Neural progenitor cell (in vitro differentiated cells): ENCODE data around the gene DYNLT1. TPM values are rescaled to one million over a fixed set of nuclear protein-coding genes. Genes with fewer than 3 reads are reported as not detected.
A peak's percentile ranks its signal among the peaks of the same experiment; 100 is the strongest.

Experiments
- DNase-seq: peaks from one replicate; pipeline ENCODE4 v3.0.0-alpha.2; 2016; ENCODE audit warnings: low spot score
- H2AFZ ChIP-seq: fragments of 200-600 bp; sonication (generic); replicated peaks from 2 replicates; pipeline ENCODE4 v1.6.1; 2016; ENCODE audit warnings: antibody characterized with exemption
- H3F3A ChIP-seq: fragments of 200-600 bp; sonication (generic); 2 replicates; pipeline ENCODE4 v1.6.1; 2016; ENCODE audit warnings: antibody characterized with exemption, low read depth
- H3K27ac ChIP-seq: fragments of 200-600 bp; sonication (generic); 2 replicates; pipeline ENCODE4 v1.5.1; 2016; ENCODE audit warnings: mild to moderate bottlenecking
- H3K27me3 ChIP-seq: fragments of 200-600 bp; sonication (generic); 2 replicates; pipeline ENCODE4 v1.6.1; 2016; ENCODE audit warnings: mild to moderate bottlenecking, moderate library complexity
- H3K36me3 ChIP-seq: fragments of 200-600 bp; sonication (generic); 2 replicates; pipeline ENCODE4 v1.5.1; 2016
- H3K4me1 ChIP-seq: fragments of 200-600 bp; sonication (generic); 2 replicates; pipeline ENCODE4 v1.6.1; 2016; ENCODE audit warnings: mixed run types
- H3K4me2 ChIP-seq: fragments of 200-600 bp; sonication (generic); 2 replicates; pipeline ENCODE4 v1.6.1; 2016
- H3K4me3 ChIP-seq: fragments of 200-600 bp; sonication (generic); 2 replicates; pipeline ENCODE4 v1.5.1; 2016
- H3K79me2 ChIP-seq: fragments of 200-600 bp; sonication (generic); 2 replicates; pipeline ENCODE4 v1.6.1; 2016; ENCODE audit warnings: low read depth
- H3K9ac ChIP-seq: fragments of 200-600 bp; sonication (generic); 2 replicates; pipeline ENCODE4 v1.6.1; 2016
- H3K9me3 ChIP-seq: fragments of 200-600 bp; sonication (generic); 2 replicates; pipeline ENCODE4 v1.5.1; 2016; ENCODE audit warnings: low read depth
- H4K20me1 ChIP-seq: fragments of 200-600 bp; sonication (generic); 2 replicates; pipeline ENCODE4 v1.6.1; 2016; ENCODE audit warnings: low read depth
- H3K27ac Mint-ChIP-seq: 3 replicates; pipeline ENCODE4 v1.8.0; 2021; ENCODE audit warnings: mixed read lengths
- H3K27me3 Mint-ChIP-seq: 2 replicates; pipeline ENCODE4 v1.8.0; 2022; ENCODE audit warnings: low read depth, mild to moderate bottlenecking, inconsistent platforms, moderate library complexity, mixed read lengths; ENCODE audit not compliant: insufficient read depth
- H3K36me3 Mint-ChIP-seq: 3 replicates; pipeline ENCODE4 v1.8.0; 2021; ENCODE audit warnings: mixed read lengths
- H3K4me1 Mint-ChIP-seq: 3 replicates; pipeline ENCODE4 v1.8.0; 2021; ENCODE audit warnings: mixed read lengths
- H3K4me3 Mint-ChIP-seq: 3 replicates; pipeline ENCODE4 v1.8.0; 2021; ENCODE audit warnings: mild to moderate bottlenecking, moderate library complexity, mixed read lengths
- H3K9me3 Mint-ChIP-seq: 3 replicates; pipeline ENCODE4 v1.8.0; 2020; ENCODE audit warnings: mixed read lengths
- EZH2 ChIP-seq: fragments of 200-600 bp; sonication (generic); IDR thresholded peaks from 2 replicates; pipeline ENCODE4 v1.6.1; 2017; ENCODE audit warnings: antibody characterized with exemption, mild to moderate bottlenecking, moderate library complexity
- EZH2phosphoT487 ChIP-seq: fragments of 200-600 bp; sonication (generic); IDR thresholded peaks from 2 replicates; pipeline ENCODE4 v1.6.1; 2017; ENCODE audit warnings: antibody characterized with exemption
- total RNA-seq: library from RNA; depleted of rRNA; stranded (reverse); fragments of >200 nt; gene quantifications from 2 replicates; pipeline ENCODE4 v1.2.3, GENCODE V29; 2015; ENCODE audit warnings: low replicate concordance
- TF ChIP-seq, protein P1 (sequence below): fragments of 200-600 bp; sonication (generic); IDR thresholded peaks from 2 replicates; pipeline ENCODE4 v1.5.1; 2017; ENCODE audit warnings: antibody characterized with exemption, mild to moderate bottlenecking

The DYNLT1 gene
- total RNA-seq, 1 donor from 2014 or later = 82.8 TPM

DNA sequence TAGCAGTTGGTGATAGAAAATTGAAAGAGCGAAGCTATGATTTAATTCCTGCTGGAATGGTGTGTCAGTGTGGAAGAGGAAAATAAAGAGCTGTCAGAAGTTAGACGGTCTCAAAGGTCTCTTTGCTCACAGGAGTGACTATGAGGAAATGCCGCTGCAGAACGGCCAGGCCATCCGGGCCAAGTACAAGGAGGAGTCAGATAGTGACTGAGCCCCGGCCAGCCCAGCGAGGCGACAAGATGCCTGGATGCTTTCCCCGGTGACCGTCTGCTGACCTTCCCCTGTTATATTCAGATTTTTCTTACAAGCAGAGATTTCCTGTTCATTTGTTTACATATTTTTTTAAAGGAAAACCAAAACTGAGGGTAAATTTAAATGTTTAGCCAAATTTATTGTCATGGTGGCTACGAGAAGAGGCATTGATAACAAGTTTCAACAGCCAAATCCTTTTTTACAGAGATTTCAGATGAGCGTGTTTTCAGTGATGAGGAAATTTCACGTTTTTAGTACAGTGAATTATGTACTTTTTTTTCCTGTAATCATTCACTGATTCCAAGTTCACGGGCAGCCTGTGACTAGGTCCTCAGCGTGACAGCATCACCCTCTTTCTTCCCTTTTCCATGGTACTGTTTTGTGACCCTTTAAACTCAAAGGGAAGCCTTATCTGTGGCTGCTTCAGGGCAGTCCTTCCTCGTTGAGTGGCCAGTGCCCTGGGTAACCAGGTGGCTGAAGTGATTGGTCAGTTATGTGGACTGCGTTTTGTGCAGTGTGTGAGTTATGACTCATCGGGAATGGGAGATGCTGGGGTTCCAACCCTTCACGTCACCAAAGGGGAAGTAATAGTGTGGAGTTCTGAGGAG, 12.6 kb downstream of the DYNLT1 start:
- Histone ChIP-seq H3K4me1 (no peaks in the 10 kb centered on the region), H3K4me2 (no peak overlapping the region), H3K27me3 (no peaks in the 10 kb centered on the region), H3F3A (no peaks in the 10 kb centered on the region), H2AFZ (no peak overlapping the region), H4K20me1 (peaks cover 13% of the 10 kb centered on the region), H3K9me3 (no peaks in the 10 kb centered on the region), H3K79me2 (no peaks in the 10 kb centered on the region), H3K36me3 (no peaks in the 10 kb centered on the region), H3K27ac (no peak overlapping the region), H3K4me3 (no peak overlapping the region), H3K9ac (no peak overlapping the region)
- no peak for DNase-seq
- Mint-ChIP-seq H3K4me3 (no peak overlapping the region), H3K27me3 (peaks cover 5% of the 10 kb centered on the region), H3K4me1 (peaks cover 22% of the 10 kb centered on the region), H3K36me3 (peaks cover 41% of the 10 kb centered on the region), H3K9me3 (no peaks in the 10 kb centered on the region), H3K27ac (no peak overlapping the region)
- TF ChIP-seq EZH2 (no peak), EZH2phosphoT487 (no peak)
- TF ChIP-seq, protein P1, sequence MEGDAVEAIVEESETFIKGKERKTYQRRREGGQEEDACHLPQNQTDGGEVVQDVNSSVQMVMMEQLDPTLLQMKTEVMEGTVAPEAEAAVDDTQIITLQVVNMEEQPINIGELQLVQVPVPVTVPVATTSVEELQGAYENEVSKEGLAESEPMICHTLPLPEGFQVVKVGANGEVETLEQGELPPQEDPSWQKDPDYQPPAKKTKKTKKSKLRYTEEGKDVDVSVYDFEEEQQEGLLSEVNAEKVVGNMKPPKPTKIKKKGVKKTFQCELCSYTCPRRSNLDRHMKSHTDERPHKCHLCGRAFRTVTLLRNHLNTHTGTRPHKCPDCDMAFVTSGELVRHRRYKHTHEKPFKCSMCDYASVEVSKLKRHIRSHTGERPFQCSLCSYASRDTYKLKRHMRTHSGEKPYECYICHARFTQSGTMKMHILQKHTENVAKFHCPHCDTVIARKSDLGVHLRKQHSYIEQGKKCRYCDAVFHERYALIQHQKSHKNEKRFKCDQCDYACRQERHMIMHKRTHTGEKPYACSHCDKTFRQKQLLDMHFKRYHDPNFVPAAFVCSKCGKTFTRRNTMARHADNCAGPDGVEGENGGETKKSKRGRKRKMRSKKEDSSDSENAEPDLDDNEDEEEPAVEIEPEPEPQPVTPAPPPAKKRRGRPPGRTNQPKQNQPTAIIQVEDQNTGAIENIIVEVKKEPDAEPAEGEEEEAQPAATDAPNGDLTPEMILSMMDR = no peak

DNA sequence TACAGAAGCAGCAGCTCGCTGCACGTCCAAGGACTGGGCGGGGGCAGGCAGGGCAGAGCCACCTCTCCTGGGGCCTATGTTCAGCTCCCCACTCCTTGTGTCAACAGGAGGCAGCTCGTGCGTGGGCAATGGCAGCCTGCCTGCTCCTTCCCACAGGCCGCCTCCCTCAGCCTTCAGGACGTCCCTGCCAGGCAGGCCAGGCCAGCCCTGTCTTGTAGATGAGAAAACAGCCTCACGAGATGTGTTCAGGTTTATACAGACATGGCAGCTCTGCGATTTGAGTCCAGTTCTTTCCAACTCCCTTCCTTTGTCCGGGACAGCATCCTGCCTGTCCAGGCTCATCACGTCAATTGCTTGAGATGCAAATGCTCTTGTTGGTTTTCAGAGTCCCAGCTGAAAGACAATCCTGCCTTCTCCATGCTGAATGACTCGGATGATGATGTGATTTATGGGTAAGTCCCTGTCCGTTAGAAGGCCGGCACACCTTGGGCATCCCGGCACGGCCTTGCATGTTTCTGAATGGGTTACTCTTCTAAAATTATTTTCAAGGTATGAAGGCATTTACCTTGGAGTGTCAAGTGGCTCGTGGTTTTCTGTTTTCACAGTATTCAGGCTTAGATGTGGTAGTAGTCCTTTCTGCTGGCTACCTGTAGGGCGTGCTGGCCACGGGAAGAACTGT, 13.5 kb downstream of the DYNLT1 start:
- Histone ChIP-seq H3K79me2 (no peaks in the 10 kb centered on the region), H3K36me3 (no peaks in the 10 kb centered on the region), H3K9ac (no peak overlapping the region), H3K4me2 (no peak overlapping the region), H3K27ac (no peak overlapping the region), H2AFZ (no peak overlapping the region), H3K27me3 (no peaks in the 10 kb centered on the region), H4K20me1 (peaks cover 13% of the 10 kb centered on the region), H3K4me1 (no peaks in the 10 kb centered on the region), H3F3A (no peaks in the 10 kb centered on the region), H3K9me3 (no peaks in the 10 kb centered on the region), H3K4me3 (no peak overlapping the region)
- no peak for DNase-seq
- Mint-ChIP-seq H3K27me3 (peaks cover 5% of the 10 kb centered on the region), H3K4me1 (peaks cover 16% of the 10 kb centered on the region), H3K4me3 (no peak overlapping the region), H3K36me3 (peaks cover 37% of the 10 kb centered on the region), H3K27ac (no peak overlapping the region), H3K9me3 (no peaks in the 10 kb centered on the region)
- TF ChIP-seq, protein P1 = no peak
- no peak for TF ChIP-seq EZH2
- no peak for TF ChIP-seq EZH2phosphoT487

DNA sequence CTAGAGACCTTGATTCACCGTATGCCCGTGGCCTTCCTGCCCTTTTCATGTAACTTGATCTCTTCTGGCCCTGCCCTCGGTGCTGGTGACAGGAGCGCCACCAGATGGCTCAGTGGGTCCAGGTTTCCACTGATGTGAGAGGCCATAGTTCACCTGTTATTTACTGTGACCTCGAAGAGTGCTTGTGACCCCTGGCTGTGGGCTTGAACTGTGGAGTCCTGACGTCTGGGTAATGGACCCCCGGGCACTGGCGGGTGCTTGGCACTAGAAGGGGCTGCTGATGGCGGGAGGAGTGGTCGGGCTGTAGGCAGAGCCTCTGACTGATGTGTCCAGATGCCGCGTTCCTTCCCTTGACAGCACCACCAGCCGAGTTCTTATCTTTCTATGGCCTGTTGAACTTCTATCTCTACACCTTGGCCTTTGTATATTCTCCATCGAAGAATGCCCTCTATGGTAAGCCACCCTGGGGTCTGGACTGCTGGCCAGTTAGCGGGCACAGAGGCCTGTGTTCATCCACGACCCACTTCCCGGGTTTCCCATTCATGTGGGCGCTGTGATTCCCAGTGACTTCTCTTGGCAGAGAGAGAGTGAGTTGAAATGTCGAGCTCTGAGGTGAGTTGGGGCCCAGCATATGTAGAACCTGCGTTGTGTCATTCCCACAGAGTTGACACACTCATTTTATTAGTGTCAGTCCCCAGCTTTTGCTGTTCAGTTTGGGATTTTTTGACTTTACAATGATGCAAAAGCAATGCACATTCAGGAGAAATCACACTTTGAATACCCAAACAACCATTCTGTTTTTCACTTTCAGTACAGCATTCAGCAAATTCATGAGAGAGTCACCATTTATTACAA, 14.9 kb downstream of the DYNLT1 start:
- Histone ChIP-seq H3K9ac (no peak overlapping the region), H2AFZ (no peak overlapping the region), H3K27me3 (no peaks in the 10 kb centered on the region), H3K4me1 (no peaks in the 10 kb centered on the region), H3F3A (no peaks in the 10 kb centered on the region), H3K4me2 (no peak overlapping the region), H3K4me3 (no peak overlapping the region), H3K79me2 (no peaks in the 10 kb centered on the region), H3K9me3 (no peaks in the 10 kb centered on the region), H4K20me1 (peaks cover 13% of the 10 kb centered on the region), H3K36me3 (no peaks in the 10 kb centered on the region), H3K27ac (no peak overlapping the region)
- Mint-ChIP-seq H3K4me3 (no peak overlapping the region), H3K36me3 (peaks cover 35% of the 10 kb centered on the region), H3K9me3 (no peaks in the 10 kb centered on the region), H3K27me3 (peaks cover 6% of the 10 kb centered on the region), H3K4me1 (peaks cover 16% of the 10 kb centered on the region), H3K27ac (no peak overlapping the region)
- TF ChIP-seq EZH2phosphoT487 = no peak
- TF ChIP-seq, protein P1 = peak; percentile 44
- peak; percentile 40 for DNase-seq
